SK-N-SH (cell line): Measurements from ENCODE around the gene APBA2. TPM values are rescaled to one million over a fixed set of nuclear protein-coding genes. Genes with fewer than 3 reads are reported as not detected.

Experiments
- CTCF ChIA-PET: fragments of 300-600, 350-600 bp; formaldehyde crosslinking; extraction: SDS; loops from one replicate; lab custom pipeline; 2021; lab: Yijun Ruan, JAX
- POLR2A ChIA-PET: fragments of 350-600 bp; sonication (Branson Sonifier 250); formaldehyde crosslinking; extraction: SDS; loops from one replicate; lab custom pipeline; 2020; ENCODE audit warnings: antibody characterized with exemption, inconsistent platforms; lab: Yijun Ruan, JAX
- DNase-seq: peaks from one replicate; pipeline ENCODE4 v3.0.0; 2012
- H2AFZ ChIP-seq: fragments of 200-600 bp; sonication (generic); 2 replicates; pipeline ENCODE4 v1.8.1; 2016; ENCODE audit warnings: antibody characterized with exemption, mild to moderate bottlenecking, low read depth
- H3F3A ChIP-seq: fragments of 200-600 bp; sonication (generic); replicated peaks from 2 replicates; pipeline ENCODE3; 2016; ENCODE audit warnings: antibody characterized with exemption, mild to moderate bottlenecking; ENCODE audit not compliant: insufficient read depth
- H3K27ac ChIP-seq, 2 experiments: fragments of 200-500 bp in 1 of 2; fragments of 200-600 bp in 1 of 2; sonication (Bioruptor generic) in 1 of 2; sonication (generic), shearing (Covaris generic) in 1 of 2; 2 replicates each; pipeline versions ENCODE4 v1.5.1 to v1.6.1; 2014 to 2016; ENCODE audit warnings: low read depth in 2 of 2, inconsistent platforms in 1 of 2, low read length in 1 of 2, mild to moderate bottlenecking in 1 of 2, mixed read lengths in 1 of 2
- H3K27me3 ChIP-seq: fragments of 200-600 bp; sonication (generic), shearing (Covaris generic); 2 replicates; pipeline ENCODE4 v1.6.1; 2016; ENCODE audit warnings: mixed run types; ENCODE audit not compliant: insufficient read depth
- H3K36me3 ChIP-seq, 2 experiments: fragments of 200-500 bp in 1 of 2; fragments of 200-600 bp in 1 of 2; sonication (Bioruptor generic) in 1 of 2; sonication (generic) in 1 of 2; replicated peaks in 1 of 2; 2 replicates each; pipeline versions ENCODE3 to v1.5.1; 2014 to 2016; ENCODE audit warnings: low read length in 1 of 2, mild to moderate bottlenecking in 1 of 2; ENCODE audit not compliant: insufficient read depth in 2 of 2, control insufficient read depth in 1 of 2
- H3K4me1 ChIP-seq, 2 experiments: fragments of 200-500 bp in 1 of 2; fragments of 200-600 bp in 1 of 2; sonication (Bioruptor generic) in 1 of 2; sonication (generic), shearing (Covaris generic) in 1 of 2; 2 replicates each; pipeline versions ENCODE4 v1.5.1 to v1.6.1; 2014 to 2016; ENCODE audit warnings: low read depth in 1 of 2, low read length in 1 of 2, mixed run types in 1 of 2; ENCODE audit not compliant: insufficient read depth in 2 of 2, control insufficient read depth in 1 of 2
- H3K4me2 ChIP-seq: fragments of 200-600 bp; sonication (generic), shearing (Covaris generic); 2 replicates; pipeline ENCODE4 v1.6.1; 2017; ENCODE audit warnings: mixed run types
- H3K4me3 ChIP-seq, 2 experiments: fragments of 200-500 bp in 1 of 2; fragments of 200-600 bp in 1 of 2; sonication (Bioruptor generic) in 1 of 2; sonication (generic), shearing (Covaris generic) in 1 of 2; 2 replicates each; pipeline versions ENCODE4 v1.5.1 to v1.8.1; 2014 to 2016; ENCODE audit warnings: low read depth in 2 of 2, inconsistent platforms in 1 of 2, low read length in 1 of 2, mild to moderate bottlenecking in 1 of 2, mixed read lengths in 1 of 2, moderate library complexity in 1 of 2
- H3K79me2 ChIP-seq: fragments of 200-600 bp; sonication (generic); 2 replicates; pipeline ENCODE4 v1.8.1; 2017; ENCODE audit warnings: mild to moderate bottlenecking; ENCODE audit not compliant: insufficient read depth
- H3K9ac ChIP-seq: fragments of 200-600 bp; sonication (generic); 2 replicates; pipeline ENCODE4 v1.6.1; 2017; ENCODE audit warnings: mixed run types
- H3K9me2 ChIP-seq: fragments of 200-600 bp; sonication (generic); 2 replicates; pipeline ENCODE4 v1.6.1; 2017; ENCODE audit warnings: mixed run types
- H3K9me3 ChIP-seq: fragments of 200-600 bp; sonication (generic); 2 replicates; pipeline ENCODE4 v1.6.1; 2017; ENCODE audit warnings: mixed run types, mild to moderate bottlenecking, moderate library complexity
- H4K20me1 ChIP-seq: fragments of 200-600 bp; sonication (generic); 2 replicates; pipeline ENCODE4 v1.6.1; 2017; ENCODE audit warnings: mild to moderate bottlenecking, mixed run types; ENCODE audit not compliant: insufficient read depth
- FOSL2 ChIP-seq: IDR thresholded peaks from 2 replicates; pipeline ENCODE4 v1.4.0; 2012; ENCODE audit warnings: low read depth, mild to moderate bottlenecking, moderate library complexity, borderline replicate concordance
- JUND ChIP-seq: IDR thresholded peaks from 2 replicates; pipeline ENCODE4 v1.4.0; 2012
- MEF2A ChIP-seq: IDR thresholded peaks from 2 replicates; pipeline ENCODE4 v1.4.0; 2012; ENCODE audit warnings: low read depth, borderline replicate concordance
- NFIC ChIP-seq: IDR thresholded peaks from 2 replicates; pipeline ENCODE4 v1.4.0; 2012; ENCODE audit warnings: borderline replicate concordance
- PBX3 ChIP-seq: IDR thresholded peaks from 2 replicates; pipeline ENCODE4; 2012
- POLR2AphosphoS5 ChIP-seq: IDR thresholded peaks from 2 replicates; pipeline ENCODE4 v1.6.1; 2012; ENCODE audit warnings: low read depth, low read length
- RAD21 ChIP-seq: IDR thresholded peaks from 2 replicates; pipeline ENCODE4 v1.6.1; 2012; ENCODE audit warnings: mild to moderate bottlenecking, low read length
- TCF12 ChIP-seq: IDR thresholded peaks from 2 replicates; pipeline ENCODE4 v1.4.0; 2012
- TEAD4 ChIP-seq: IDR thresholded peaks from 2 replicates; pipeline ENCODE4 v1.4.0; 2012; ENCODE audit warnings: mild to moderate bottlenecking, borderline replicate concordance; ENCODE audit not compliant: insufficient read depth
- YY1 ChIP-seq: IDR thresholded peaks from 2 replicates; pipeline ENCODE4 v1.4.0; 2012; ENCODE audit warnings: low read depth, mild to moderate bottlenecking
- ZBTB33 ChIP-seq: IDR thresholded peaks from 2 replicates; pipeline ENCODE4 v1.4.0; 2012; ENCODE audit warnings: low read depth, borderline replicate concordance
- whole genome bisulfite sequencing: methylation state at CpG from one replicate; pipeline ENCODE4 v1.1.6; 2017; ENCODE audit warnings: low lambda C conversion rate; 5-methylcytosine and 5-hydroxymethylcytosine counted together
- polyA plus RNA-seq, 3 experiments: library from polyadenylated mRNA; depleted of rRNA; stranded (reverse); fragments of >200 nt; gene quantifications; 2 replicates each; pipeline ENCODE4 v1.2.3, GENCODE V29; 2012
- TF ChIP-seq, protein P1 (sequence below): fragments of 200-600 bp; sonication (generic); IDR thresholded peaks from 2 replicates; pipeline ENCODE4 v1.6.1; 2017; ENCODE audit warnings: antibody characterized with exemption, mild to moderate bottlenecking, moderate library complexity
- TF ChIP-seq, protein P2 (sequence below): IDR thresholded peaks from 2 replicates; pipeline ENCODE4 v1.4.0; 2012; ENCODE audit warnings: low read depth

APBA2 gene
- polyA plus RNA-seq, 1 of the 3 experiments (the other 2 are of a cell fraction) = 12.7 TPM

DNA sequence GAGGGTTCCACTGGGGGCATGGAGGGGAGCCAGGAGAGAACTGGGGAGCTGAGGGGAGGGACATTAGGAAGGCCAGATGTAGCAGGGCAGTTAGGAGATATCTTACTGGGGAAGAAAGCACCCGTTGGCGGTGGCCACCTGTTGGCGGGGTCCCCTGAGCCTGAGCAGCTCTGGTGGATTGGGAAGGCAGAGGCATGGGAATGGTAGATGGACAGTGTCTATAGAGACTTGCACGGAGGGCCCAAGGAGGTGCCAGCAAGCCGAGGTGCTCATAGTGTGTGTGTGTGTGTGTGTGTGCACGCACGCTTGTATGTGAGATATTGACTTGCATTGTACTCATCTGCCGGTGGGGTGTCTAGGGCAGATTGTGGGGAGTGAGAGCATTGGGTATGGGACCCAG is 179.0 kb downstream of the APBA2 start:
- CTCF ChIA-PET = no interaction called here
- 86% methylated on average over 8 of the region's 8 CpGs for WGBS

More for the DNA sequence above, 179.0 kb downstream of the APBA2 start:
- H3K27ac ChIP-seq = no peak overlapping the region
- TF ChIP-seq POLR2AphosphoS5 = no peak
- TF ChIP-seq PBX3 = no peak
- no peak for TF ChIP-seq FOSL2
- no peak for TF ChIP-seq NFIC
- no peak for TF ChIP-seq ZBTB33
- no peak for TF ChIP-seq RAD21
- TF ChIP-seq MEF2A = no peak
- no peak for TF ChIP-seq TEAD4
- TF ChIP-seq YY1 = no peak
- no peak for TF ChIP-seq TCF12
- TF ChIP-seq, protein P1, sequence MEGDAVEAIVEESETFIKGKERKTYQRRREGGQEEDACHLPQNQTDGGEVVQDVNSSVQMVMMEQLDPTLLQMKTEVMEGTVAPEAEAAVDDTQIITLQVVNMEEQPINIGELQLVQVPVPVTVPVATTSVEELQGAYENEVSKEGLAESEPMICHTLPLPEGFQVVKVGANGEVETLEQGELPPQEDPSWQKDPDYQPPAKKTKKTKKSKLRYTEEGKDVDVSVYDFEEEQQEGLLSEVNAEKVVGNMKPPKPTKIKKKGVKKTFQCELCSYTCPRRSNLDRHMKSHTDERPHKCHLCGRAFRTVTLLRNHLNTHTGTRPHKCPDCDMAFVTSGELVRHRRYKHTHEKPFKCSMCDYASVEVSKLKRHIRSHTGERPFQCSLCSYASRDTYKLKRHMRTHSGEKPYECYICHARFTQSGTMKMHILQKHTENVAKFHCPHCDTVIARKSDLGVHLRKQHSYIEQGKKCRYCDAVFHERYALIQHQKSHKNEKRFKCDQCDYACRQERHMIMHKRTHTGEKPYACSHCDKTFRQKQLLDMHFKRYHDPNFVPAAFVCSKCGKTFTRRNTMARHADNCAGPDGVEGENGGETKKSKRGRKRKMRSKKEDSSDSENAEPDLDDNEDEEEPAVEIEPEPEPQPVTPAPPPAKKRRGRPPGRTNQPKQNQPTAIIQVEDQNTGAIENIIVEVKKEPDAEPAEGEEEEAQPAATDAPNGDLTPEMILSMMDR = no peak
- TF ChIP-seq, protein P2, sequence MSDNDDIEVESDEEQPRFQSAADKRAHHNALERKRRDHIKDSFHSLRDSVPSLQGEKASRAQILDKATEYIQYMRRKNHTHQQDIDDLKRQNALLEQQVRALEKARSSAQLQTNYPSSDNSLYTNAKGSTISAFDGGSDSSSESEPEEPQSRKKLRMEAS = no peak
- no peak for TF ChIP-seq JUND
- TF ChIP-seq, all 33 proteins: peak for 0
- no peaks in the 10 kb centered on the region for H4K20me1 ChIP-seq
- POLR2A ChIA-PET = no interaction called here
- H3K36me3 ChIP-seq = no peaks in the 10 kb centered on the region
- H3F3A ChIP-seq = no peaks in the 10 kb centered on the region
- H3K27me3 ChIP-seq = no peaks in the 10 kb centered on the region
- no peak for DNase-seq
- no peaks in the 10 kb centered on the region for H3K79me2 ChIP-seq
- H3K4me3 ChIP-seq = no peak overlapping the region
- no peak overlapping the region for H3K9ac ChIP-seq
- no peaks in the 10 kb centered on the region for H3K9me3 ChIP-seq
- no peak overlapping the region for H2AFZ ChIP-seq
- H3K4me2 ChIP-seq = no peak overlapping the region
- no peaks in the 10 kb centered on the region for H3K9me2 ChIP-seq
- peaks cover 0 to 13% of the 10 kb centered on the region in 2 experiments; a peak in 1 of 4 replicates for H3K4me1 ChIP-seq
